ENCODE data around the gene WWTR1.

WWTR1 gene

GRCh38 chr3:149589332-149589731 lies 68.5 kb downstream of the WWTR1 start:
- TF ChIP-seq CTCF (IDR thresholded peaks at IDR 0.05): no peak
- Histone ChIP-seq H3K27ac (no peak overlapping the region), H3K27me3 (peaks cover 89% of the 10 kb centered on the region), H3K9me3 (no peaks in the 10 kb centered on the region), H3K4me3 (ENCODE audit: low read depth in 1 of 2, low read length in 1 of 2) (no peak overlapping the region), H3K4me1 (ENCODE audit: control insufficient read depth in 1 of 2, insufficient read depth in 1 of 2, low read depth in 1 of 2, low read length in 1 of 2) (no peaks in the 10 kb centered on the region), H3K36me3 (no peaks in the 10 kb centered on the region)

GRCh38 chr3:149588909-149589308 lies 68.9 kb downstream of the WWTR1 start:
- no peaks in the 10 kb centered on the region for H3K4me1 ChIP-seq (ENCODE audit: control insufficient read depth in 1 of 2, insufficient read depth in 1 of 2, low read depth in 1 of 2, low read length in 1 of 2)
- H3K27me3 ChIP-seq: peaks cover 90% of the 10 kb centered on the region
- no peak overlapping the region for H3K4me3 ChIP-seq (ENCODE audit: low read depth in 1 of 2, low read length in 1 of 2)
- H3K9me3 ChIP-seq: no peaks in the 10 kb centered on the region
- TF ChIP-seq CTCF (IDR thresholded peaks at IDR 0.05): no peak
- no peaks in the 10 kb centered on the region for H3K36me3 ChIP-seq
- no peak overlapping the region for H3K27ac ChIP-seq

- H3K36me3 ChIP-seq: no peaks in the 10 kb centered on the region
- peaks cover 92% of the 10 kb centered on the region for H3K27me3 ChIP-seq
Observed at GRCh38 chr3:149587383-149587782, 70.4 kb downstream of the WWTR1 start.

DNA sequence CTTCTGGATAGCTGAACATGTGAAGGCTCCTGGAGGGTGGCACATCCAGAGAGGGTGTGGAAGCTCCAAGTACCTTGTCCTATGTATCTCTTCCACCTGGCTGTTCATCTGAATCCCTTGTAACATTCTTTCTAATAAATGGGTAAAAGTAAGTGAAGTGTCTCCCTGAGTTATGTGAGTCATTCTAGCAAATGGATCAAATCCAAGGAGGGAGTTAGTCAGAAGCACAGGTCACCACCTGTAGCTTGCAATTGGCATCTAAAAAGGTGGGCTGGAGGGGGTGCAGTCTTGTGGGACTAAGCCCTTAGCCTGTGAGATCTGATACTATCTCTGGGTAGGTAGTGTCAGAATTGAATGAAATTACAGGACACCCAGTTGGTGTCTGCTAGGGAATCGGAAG lies 71.0 kb downstream of the WWTR1 start:
- Histone ChIP-seq H3K27ac (no peak overlapping the region), H3K36me3 (no peaks in the 10 kb centered on the region), H3K4me3 (ENCODE audit: low read depth in 1 of 2, low read length in 1 of 2) (no peak overlapping the region), H3K9me3 (no peaks in the 10 kb centered on the region), H3K4me1 (ENCODE audit: control insufficient read depth in 1 of 2, insufficient read depth in 1 of 2, low read depth in 1 of 2, low read length in 1 of 2) (no peaks in the 10 kb centered on the region), H3K27me3 (peaks cover 94% of the 10 kb centered on the region)
- TF ChIP-seq CTCF (IDR thresholded peaks at IDR 0.05): no peak

More at GRCh38 chr3:149587383-149587782, 70.4 kb downstream of the WWTR1 start:
- Histone ChIP-seq H3K4me3 (ENCODE audit: low read depth in 1 of 2, low read length in 1 of 2) (no peak overlapping the region), H3K27ac (no peak overlapping the region), H3K4me1 (ENCODE audit: control insufficient read depth in 1 of 2, insufficient read depth in 1 of 2, low read depth in 1 of 2, low read length in 1 of 2) (no peaks in the 10 kb centered on the region), H3K9me3 (no peaks in the 10 kb centered on the region)
- no peak for TF ChIP-seq CTCF (IDR thresholded peaks at IDR 0.05)

GRCh38 chr3:149585401-149585726 lies 72.5 kb downstream of the WWTR1 start:
- Histone ChIP-seq H3K4me3 (ENCODE audit: low read depth in 1 of 2, low read length in 1 of 2) (no peak overlapping the region), H3K27me3 (peaks cover 94% of the 10 kb centered on the region), H3K9me3 (no peaks in the 10 kb centered on the region), H3K27ac (no peak overlapping the region), H3K4me1 (ENCODE audit: control insufficient read depth in 1 of 2, insufficient read depth in 1 of 2, low read depth in 1 of 2, low read length in 1 of 2) (no peaks in the 10 kb centered on the region), H3K36me3 (no peaks in the 10 kb centered on the region)
- no peak for TF ChIP-seq CTCF (IDR thresholded peaks at IDR 0.05)
